HepG2 (cell line): ENCODE data around the gene MST1. TPM values are rescaled to one million over a fixed set of nuclear protein-coding genes. Genes with fewer than 3 reads are reported as not detected.

Experiments used
- ATAC-seq: fragments of 200-7000 bp; cut with Tn5 transposase; 3 replicates; pipeline ENCODE4 v1.9.1; 2020; ENCODE audit warnings: mild to moderate bottlenecking, moderate library complexity
- BruUV-seq: library from RNA; stranded (reverse); fragments of 400-500 nt; replicated peaks from 2 replicates; lab custom pipeline; 2021; lab: Mats Ljungman, UMichigan
- CTCF ChIA-PET: fragments of 300-600 bp; formaldehyde crosslinking; extraction: SDS; loops from one replicate; lab custom pipeline; 2021; ENCODE audit warnings: low total read pairs, inconsistent platforms, low intra/inter-chr PET ratio; lab: Yijun Ruan, JAX
- POLR2A ChIA-PET: fragments of 350-600 bp; sonication (Branson Sonifier 250); formaldehyde crosslinking; loops from one replicate; lab custom pipeline; 2020; ENCODE audit warnings: antibody characterized with exemption, inconsistent platforms; lab: Yijun Ruan, JAX
- DNase-seq: peaks from one replicate; pipeline ENCODE4 v3.0.0-alpha.2; 2015; ENCODE audit warnings: low spot score
- FAIRE-seq: peaks from 3 replicates; lab custom pipeline; 2011; peaks lifted over from hg19 to GRCh38; lab: Jason Lieb, UNC
- H2AFZ ChIP-seq: one replicate; pipeline ENCODE4 v1.6.1; 2011; ENCODE audit warnings: low read length, inconsistent platforms
- H3K27ac ChIP-seq: fragments of 300-600 bp; 3 replicates; pipeline ENCODE4 v1.8.0; 2011; ENCODE audit warnings: mixed run types, mild to moderate bottlenecking, mixed read lengths, low read length, inconsistent platforms; ENCODE audit not compliant: insufficient read depth; ENCODE audit errors: extremely low read length
- H3K27me3 ChIP-seq, 2 experiments: fragments of 200-600 bp in 1 of 2; 2 replicates in 1 of 2; 3 replicates in 1 of 2; pipeline versions ENCODE4 v1.6.0 to v1.8.0; 2011; ENCODE audit warnings: low read length in 2 of 2, mild to moderate bottlenecking in 2 of 2, moderate library complexity in 2 of 2, inconsistent platforms in 1 of 2; ENCODE audit not compliant: insufficient read depth in 2 of 2, control insufficient read depth in 1 of 2
- H3K36me3 ChIP-seq, 2 experiments: fragments of 200-600 bp in 1 of 2; replicated peaks in 1 of 2; 2 replicates in 1 of 2; 3 replicates in 1 of 2; pipeline versions ENCODE4 v1.5.1 to v1.8.0; 2011; ENCODE audit warnings: low read length in 2 of 2, inconsistent platforms in 1 of 2; ENCODE audit not compliant: insufficient read depth in 2 of 2, control insufficient read depth in 1 of 2
- H3K4me1 ChIP-seq: 2 replicates; pipeline ENCODE4 v1.5.1; 2012; ENCODE audit warnings: low read length, inconsistent platforms; ENCODE audit not compliant: insufficient read depth
- H3K4me2 ChIP-seq: 2 replicates; pipeline ENCODE4 v1.6.0; 2011; ENCODE audit warnings: low read depth, low read length, inconsistent platforms
- H3K4me3 ChIP-seq, 3 experiments: fragments of 200-600 bp in 1 of 3; sonication (generic), shearing (Covaris generic) in 1 of 3; replicated peaks in 1 of 3; 2 replicates each; pipeline ENCODE4 v1.5.1; 2011 to 2016; ENCODE audit warnings: low read length in 3 of 3, inconsistent platforms in 2 of 3, low read depth in 2 of 3, mild to moderate bottlenecking in 2 of 3, control low read depth in 1 of 3, mixed read lengths in 1 of 3; ENCODE audit not compliant: insufficient read depth in 1 of 3
- H3K79me2 ChIP-seq: one replicate; pipeline ENCODE4 v1.6.1; 2011; ENCODE audit warnings: low read length, inconsistent platforms; ENCODE audit not compliant: insufficient read depth
- H3K9ac ChIP-seq: 2 replicates; pipeline ENCODE4 v1.6.0; 2011; ENCODE audit warnings: mild to moderate bottlenecking, low read depth, low read length, inconsistent platforms; ENCODE audit not compliant: insufficient read depth
- H3K9me3 ChIP-seq: 2 replicates; pipeline ENCODE4 v1.5.1; 2012; ENCODE audit warnings: mild to moderate bottlenecking, low read length
- H4K20me1 ChIP-seq: 2 replicates; pipeline ENCODE4 v1.6.0; 2011; ENCODE audit warnings: inconsistent platforms, mild to moderate bottlenecking, low read length, moderate library complexity; ENCODE audit not compliant: insufficient read depth
- FOSL2 ChIP-seq: sonication (generic); formaldehyde crosslinking; IDR thresholded peaks from 2 replicates; pipeline ENCODE4 v1.4.0; 2020; ENCODE audit warnings: missing genetic modification reagents
- IKZF4 ChIP-seq: sonication (generic); formaldehyde crosslinking; IDR thresholded peaks from 2 replicates; pipeline ENCODE4 v1.5.1; 2020; ENCODE audit warnings: borderline replicate concordance, mild to moderate bottlenecking, low read depth, missing genetic modification reagents; ENCODE audit errors: not compliant biosample characterization
- KAT2B ChIP-seq: fragments of 150-350 bp; IDR thresholded peaks from 2 replicates; pipeline ENCODE4 v1.6.1; 2014; ENCODE audit warnings: low read depth, low read length, borderline replicate concordance
- MIXL1 ChIP-seq: IDR thresholded peaks from 2 replicates; pipeline ENCODE4 v1.6.1; 2016
- NCOA1 ChIP-seq: sonication (generic); formaldehyde crosslinking; IDR thresholded peaks from 2 replicates; pipeline ENCODE4 v1.9.0; 2021; ENCODE audit warnings: missing genetic modification reagents
- PCBP2 ChIP-seq: fragments of 200-400 bp; formaldehyde crosslinking; optimal IDR thresholded peaks from 2 replicates; pipeline ENCODE3; 2018; ENCODE audit warnings: low read length, low read depth; ENCODE audit not compliant: poor library complexity, severe bottlenecking
- PPARG ChIP-seq: conservative IDR thresholded peaks from 2 replicates; pipeline ENCODE4 v1.6.1; 2016; ENCODE audit warnings: missing biosample characterization, missing genetic modification reagents
- SOX6 ChIP-seq, 2 experiments: fragments of 450-650 bp in 1 of 2; sonication (generic) in 1 of 2; formaldehyde crosslinking in 1 of 2; IDR thresholded peaks; 2 replicates each; pipeline versions ENCODE4 v1.4.0 to v1.6.1; 2017 to 2020; ENCODE audit warnings: antibody characterized with exemption in 1 of 2, mild to moderate bottlenecking in 1 of 2, missing genetic modification reagents in 1 of 2
- ZNF484 ChIP-seq: sonication (generic); formaldehyde crosslinking; IDR thresholded peaks from 2 replicates; pipeline ENCODE4 v1.5.1; 2020; ENCODE audit warnings: mild to moderate bottlenecking, low read depth, missing genetic modification reagents, borderline replicate concordance
- ZNF777 ChIP-seq: sonication (generic); formaldehyde crosslinking; IDR thresholded peaks from 2 replicates; pipeline ENCODE4 v1.4.0; 2020; ENCODE audit warnings: missing genetic modification reagents
- WGBS: methylation state at CpG from one replicate; pipeline ENCODE4 v1.1.6; 2017; ENCODE audit warnings: low lambda C conversion rate; 5-methylcytosine and 5-hydroxymethylcytosine counted together
- in situ Hi-C: cut with HindIII; loops from 2 replicates; pipeline ENCODE4 v1.10.0; 2017; ENCODE audit warnings: low pct_unique_long_range_greater_than_20kb; ENCODE audit not compliant: extremely low pct_ligation_motif_present
- intact Hi-C: fragments of 100-400 bp; cut with micrococcal nuclease; formaldehyde crosslinking; loops from one replicate; pipeline ENCODE4 v1.10.0; 2022; ENCODE audit not compliant: unreplicated experiment
- polyA plus RNA-seq, 8 experiments: library from polyadenylated mRNA; depleted of rRNA in 3 of 8; stranded (reverse) in 7 of 8; unstranded in 1 of 8; fragments of >200 nt; fragmentation: Illumina TruSeq in 4 of 8; extraction: Trizol in 4 of 8; gene quantifications; 2 replicates each; pipeline versions ENCODE4 v1.2.1 to v1.2.3, GENCODE V29; 2011 to 2016; ENCODE audit warnings: low read depth in 4 of 8, missing spikeins in 1 of 8, mixed read lengths in 1 of 8; ENCODE audit not compliant: insufficient read depth in 1 of 8
- total RNA-seq, 5 experiments: library from RNA; depleted of rRNA; stranded (reverse); fragments of >200 nt; fragmentation: Illumina TruSeq; extraction: Trizol; gene quantifications; 2 replicates each; pipeline ENCODE4 v1.2.3, GENCODE V29; 2016; ENCODE audit warnings: low read depth in 1 of 5
- TF ChIP-seq, protein P1 (sequence below): sonication (generic); formaldehyde crosslinking; IDR thresholded peaks from 2 replicates; pipeline ENCODE4 v1.4.0; 2020; ENCODE audit warnings: missing genetic modification reagents
- TF ChIP-seq, protein P2 (sequence below): sonication (generic); formaldehyde crosslinking; IDR thresholded peaks from 2 replicates; pipeline ENCODE4 v1.4.0; 2020; ENCODE audit warnings: low read depth, missing genetic modification reagents
- TF ChIP-seq, protein P3 (sequence below): sonication (generic); formaldehyde crosslinking; IDR thresholded peaks from 2 replicates; pipeline ENCODE4 v1.5.1; 2020; ENCODE audit warnings: mild to moderate bottlenecking, moderate library complexity, missing genetic modification reagents
- TF ChIP-seq, protein P4 (sequence below): sonication (generic); formaldehyde crosslinking; IDR thresholded peaks from 2 replicates; pipeline ENCODE4 v1.4.0; 2020; ENCODE audit warnings: missing genetic modification reagents, mild to moderate bottlenecking, borderline replicate concordance

Gene MST1
- total and polyA plus RNA-seq, 2 of the 13 experiments (the other 11 are each of a cell fraction or from before 2014, with no cell fraction given), result 189 to 452 TPM

DNA sequence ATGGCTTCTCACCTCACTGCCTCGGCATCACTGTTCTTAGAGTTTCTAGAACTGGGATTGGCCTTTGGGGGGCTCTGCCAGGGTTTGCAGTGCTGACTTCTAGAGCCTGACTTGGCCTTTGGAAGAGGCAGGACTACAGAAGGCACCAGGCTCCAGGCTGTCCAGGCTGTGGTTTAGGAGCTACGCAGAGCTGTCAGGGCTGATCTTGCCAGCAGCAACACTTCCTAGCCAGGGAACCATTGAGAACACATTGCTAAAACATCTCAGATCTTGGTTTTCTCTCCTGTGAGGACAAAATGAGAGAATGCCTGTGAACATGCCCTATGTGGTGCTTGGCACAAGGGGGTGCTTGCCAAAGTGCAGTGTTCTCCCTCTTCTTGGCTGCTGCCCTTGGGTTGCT is 49.7 kb downstream of the MST1 start (continued):
- TF ChIP-seq, protein P1, sequence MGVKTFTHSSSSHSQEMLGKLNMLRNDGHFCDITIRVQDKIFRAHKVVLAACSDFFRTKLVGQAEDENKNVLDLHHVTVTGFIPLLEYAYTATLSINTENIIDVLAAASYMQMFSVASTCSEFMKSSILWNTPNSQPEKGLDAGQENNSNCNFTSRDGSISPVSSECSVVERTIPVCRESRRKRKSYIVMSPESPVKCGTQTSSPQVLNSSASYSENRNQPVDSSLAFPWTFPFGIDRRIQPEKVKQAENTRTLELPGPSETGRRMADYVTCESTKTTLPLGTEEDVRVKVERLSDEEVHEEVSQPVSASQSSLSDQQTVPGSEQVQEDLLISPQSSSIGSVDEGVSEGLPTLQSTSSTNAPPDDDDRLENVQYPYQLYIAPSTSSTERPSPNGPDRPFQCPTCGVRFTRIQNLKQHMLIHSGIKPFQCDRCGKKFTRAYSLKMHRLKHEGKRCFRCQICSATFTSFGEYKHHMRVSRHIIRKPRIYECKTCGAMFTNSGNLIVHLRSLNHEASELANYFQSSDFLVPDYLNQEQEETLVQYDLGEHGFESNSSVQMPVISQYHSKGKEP (CRISPR knock-in tag), result no peak
- no peak for TF ChIP-seq PPARG
- TF ChIP-seq MIXL1 (CRISPR knock-in tag), result no peak
- no peak for TF ChIP-seq ZNF777 (CRISPR knock-in tag)
- TF ChIP-seq, protein P2, sequence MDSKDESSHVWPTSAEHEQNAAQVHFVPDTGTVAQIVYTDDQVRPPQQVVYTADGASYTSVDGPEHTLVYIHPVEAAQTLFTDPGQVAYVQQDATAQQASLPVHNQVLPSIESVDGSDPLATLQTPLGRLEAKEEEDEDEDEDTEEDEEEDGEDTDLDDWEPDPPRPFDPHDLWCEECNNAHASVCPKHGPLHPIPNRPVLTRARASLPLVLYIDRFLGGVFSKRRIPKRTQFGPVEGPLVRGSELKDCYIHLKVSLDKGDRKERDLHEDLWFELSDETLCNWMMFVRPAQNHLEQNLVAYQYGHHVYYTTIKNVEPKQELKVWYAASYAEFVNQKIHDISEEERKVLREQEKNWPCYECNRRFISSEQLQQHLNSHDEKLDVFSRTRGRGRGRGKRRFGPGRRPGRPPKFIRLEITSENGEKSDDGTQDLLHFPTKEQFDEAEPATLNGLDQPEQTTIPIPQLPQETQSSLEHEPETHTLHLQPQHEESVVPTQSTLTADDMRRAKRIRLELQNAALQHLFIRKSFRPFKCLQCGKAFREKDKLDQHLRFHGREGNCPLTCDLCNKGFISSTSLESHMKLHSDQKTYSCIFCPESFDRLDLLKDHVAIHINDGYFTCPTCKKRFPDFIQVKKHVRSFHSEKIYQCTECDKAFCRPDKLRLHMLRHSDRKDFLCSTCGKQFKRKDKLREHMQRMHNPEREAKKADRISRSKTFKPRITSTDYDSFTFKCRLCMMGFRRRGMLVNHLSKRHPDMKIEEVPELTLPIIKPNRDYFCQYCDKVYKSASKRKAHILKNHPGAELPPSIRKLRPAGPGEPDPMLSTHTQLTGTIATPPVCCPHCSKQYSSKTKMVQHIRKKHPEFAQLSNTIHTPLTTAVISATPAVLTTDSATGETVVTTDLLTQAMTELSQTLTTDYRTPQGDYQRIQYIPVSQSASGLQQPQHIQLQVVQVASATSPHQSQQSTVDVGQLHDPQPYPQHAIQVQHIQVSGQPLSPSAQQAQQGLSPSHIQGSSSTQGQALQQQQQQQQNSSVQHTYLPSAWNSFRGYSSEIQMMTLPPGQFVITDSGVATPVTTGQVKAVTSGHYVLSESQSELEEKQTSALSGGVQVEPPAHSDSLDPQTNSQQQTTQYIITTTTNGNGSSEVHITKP (CRISPR knock-in tag), result no peak

DNA sequence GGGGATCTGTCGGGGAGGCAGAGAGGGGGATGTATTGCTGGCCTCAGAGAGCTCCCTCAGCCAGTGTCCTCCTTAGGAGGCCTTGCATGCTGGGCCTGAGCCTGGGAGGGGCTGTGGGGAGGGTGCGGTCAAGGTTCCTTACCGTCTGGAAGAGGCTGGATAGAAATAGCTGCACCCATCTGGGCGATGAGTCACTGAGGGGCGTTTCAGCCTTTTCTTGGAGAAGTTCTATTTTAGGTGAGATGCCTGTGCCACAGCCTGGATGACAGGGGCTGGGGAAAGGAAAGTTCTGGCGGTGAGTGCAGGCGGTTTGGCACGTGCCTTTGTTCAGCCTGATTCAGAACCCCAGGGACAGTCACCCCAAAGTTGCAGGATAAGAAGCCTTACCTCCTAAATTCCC is 50.8 kb downstream of the MST1 start:
- no peak; the same call in 2 of the 3 replicates for ATAC-seq
- CTCF ChIA-PET, result no interaction called here
- no peak for DNase-seq
- in situ Hi-C loops (no loop called here), intact Hi-C loops (no loop called here)
- no peak overlapping the region for H3K27ac ChIP-seq
- no peaks in the 10 kb centered on the region for H3K9me3 ChIP-seq
- no peaks in the 10 kb centered on the region for H3K27me3 ChIP-seq
- no peaks in the 10 kb centered on the region for H4K20me1 ChIP-seq
- no peaks in the 10 kb centered on the region for H3K79me2 ChIP-seq
- H3K9ac ChIP-seq, result no peak overlapping the region
- WGBS, result 72% methylated on average over 4 of the region's 8 CpGs
- no peaks in the 10 kb centered on the region for H3K4me1 ChIP-seq
- no peak overlapping the region for H3K4me2 ChIP-seq
- no peaks in the 10 kb centered on the region; a peak in 1 of 5 replicates for H3K36me3 ChIP-seq
- H2AFZ ChIP-seq, result no peak overlapping the region
- BruUV-seq, result no TSS peak
- FAIRE-seq, result no peak
- POLR2A ChIA-PET, result no interaction called here
- no peak overlapping the region for H3K4me3 ChIP-seq
- no peak for TF ChIP-seq PCBP2
- no peak for TF ChIP-seq KAT2B
- no peak for TF ChIP-seq NCOA1 (CRISPR knock-in tag)
- TF ChIP-seq, protein P3, sequence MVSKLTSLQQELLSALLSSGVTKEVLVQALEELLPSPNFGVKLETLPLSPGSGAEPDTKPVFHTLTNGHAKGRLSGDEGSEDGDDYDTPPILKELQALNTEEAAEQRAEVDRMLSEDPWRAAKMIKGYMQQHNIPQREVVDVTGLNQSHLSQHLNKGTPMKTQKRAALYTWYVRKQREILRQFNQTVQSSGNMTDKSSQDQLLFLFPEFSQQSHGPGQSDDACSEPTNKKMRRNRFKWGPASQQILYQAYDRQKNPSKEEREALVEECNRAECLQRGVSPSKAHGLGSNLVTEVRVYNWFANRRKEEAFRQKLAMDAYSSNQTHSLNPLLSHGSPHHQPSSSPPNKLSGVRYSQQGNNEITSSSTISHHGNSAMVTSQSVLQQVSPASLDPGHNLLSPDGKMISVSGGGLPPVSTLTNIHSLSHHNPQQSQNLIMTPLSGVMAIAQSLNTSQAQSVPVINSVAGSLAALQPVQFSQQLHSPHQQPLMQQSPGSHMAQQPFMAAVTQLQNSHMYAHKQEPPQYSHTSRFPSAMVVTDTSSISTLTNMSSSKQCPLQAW (CRISPR knock-in tag), result no peak
- no peak for TF ChIP-seq FOSL2 (CRISPR knock-in tag)
- TF ChIP-seq IKZF4 (CRISPR knock-in tag), result no peak
- no peak for TF ChIP-seq SOX6 (IDR thresholded peaks at IDR 0.05)
- TF ChIP-seq SOX6 (CRISPR knock-in tag; IDR thresholded peaks at IDR 0.05), result no peak
- TF ChIP-seq, protein P4, sequence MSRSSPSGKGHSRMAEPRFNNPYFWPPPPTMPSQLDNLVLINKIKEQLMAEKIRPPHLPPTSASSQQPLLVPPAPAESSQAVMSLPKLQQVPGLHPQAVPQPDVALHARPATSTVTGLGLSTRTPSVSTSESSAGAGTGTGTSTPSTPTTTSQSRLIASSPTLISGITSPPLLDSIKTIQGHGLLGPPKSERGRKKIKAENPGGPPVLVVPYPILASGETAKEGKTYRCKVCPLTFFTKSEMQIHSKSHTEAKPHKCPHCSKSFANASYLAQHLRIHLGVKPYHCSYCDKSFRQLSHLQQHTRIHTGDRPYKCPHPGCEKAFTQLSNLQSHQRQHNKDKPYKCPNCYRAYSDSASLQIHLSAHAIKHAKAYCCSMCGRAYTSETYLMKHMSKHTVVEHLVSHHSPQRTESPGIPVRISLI (CRISPR knock-in tag), result no peak
- no peak for TF ChIP-seq ZNF484
